Suprapubic skin (tissue), 4 donors: ENCODE data around the gene FKBP5. TPM values are rescaled to one million over a fixed set of nuclear protein-coding genes. Genes with fewer than 3 reads are reported as not detected.

Experiments used
- DNase-seq, 2 donors: peaks; one replicate each; pipeline ENCODE4 v3.0.0-alpha.2; 2019; ENCODE audit warnings: low spot score in 2 of 2
- H3K27ac ChIP-seq: fragments of 200-600 bp; sonication (generic); one replicate; pipeline ENCODE4 v1.5.1; 2019
- H3K27me3 ChIP-seq: fragments of 200-600 bp; sonication (generic); one replicate; pipeline ENCODE4 v1.5.1; 2019
- H3K36me3 ChIP-seq: fragments of 200-600 bp; sonication (generic); one replicate; pipeline ENCODE4 v1.5.1; 2019
- H3K4me1 ChIP-seq: fragments of 200-600 bp; sonication (generic); one replicate; pipeline ENCODE4 v1.5.1; 2019
- H3K4me3 ChIP-seq: fragments of 200-600 bp; sonication (generic); one replicate; pipeline ENCODE4 v1.5.1; 2019; ENCODE audit warnings: mild to moderate bottlenecking
- H3K9me3 ChIP-seq: fragments of 200-600 bp; sonication (generic); one replicate; pipeline ENCODE4 v1.5.1; 2019
- CTCF ChIP-seq, 2 donors: fragments of 200-600 bp in 1 of 2; fragments of 450-650 bp in 1 of 2; sonication (generic) in 1 of 2; IDR thresholded peaks; one replicate each; pipeline ENCODE4 v1.5.1; 2016 to 2019; ENCODE audit warnings: antibody characterized with exemption in 2 of 2, mild to moderate bottlenecking in 1 of 2, moderate library complexity in 1 of 2
- EP300 ChIP-seq: sonication (generic); formaldehyde crosslinking; IDR thresholded peaks from one replicate; pipeline ENCODE4 v1.6.1; 2017; ENCODE audit warnings: antibody characterized with exemption
- POLR2A ChIP-seq, 2 donors: fragments of 450-650 bp; IDR thresholded peaks; one replicate each; pipeline ENCODE4 v1.6.1; 2017; ENCODE audit warnings: antibody characterized with exemption in 2 of 2, mild to moderate bottlenecking in 2 of 2, moderate library complexity in 2 of 2
- POLR2AphosphoS5 ChIP-seq, 3 donors: sonication (generic); formaldehyde crosslinking; IDR thresholded peaks; one replicate each; pipeline ENCODE4 v1.6.1; 2017; ENCODE audit warnings: antibody characterized with exemption in 3 of 3
- WGBS: methylation state at CpG from one replicate; pipeline ENCODE4 v1.1.5; 2018; 5-methylcytosine and 5-hydroxymethylcytosine counted together
- total RNA-seq, 4 donors: library from RNA; depleted of rRNA; stranded (reverse); fragments of >200 nt; gene quantifications; one replicate each; pipeline ENCODE4 v1.1.0, GENCODE V29; 2016

The FKBP5 gene
- total RNA-seq, 4 donors from 2014 or later, result 198 to 321 (median 244) TPM

- DNase-seq, result peak in 1 of 2 donors; percentile 44
- Histone ChIP-seq H3K27ac (no peak overlapping the region), H3K27me3 (no peaks in the 10 kb centered on the region), H3K36me3 (no peaks in the 10 kb centered on the region), H3K9me3 (no peaks in the 10 kb centered on the region), H3K4me1 (peaks cover 52% of the 10 kb centered on the region), H3K4me3 (no peak overlapping the region)
- no peak for TF ChIP-seq POLR2A (IDR thresholded peaks at IDR 0.05)
- WGBS, result 79% methylated on average over 17 of the region's 19 CpGs
Measured at GRCh38 chr6:35717449-35718374, 29.0 kb upstream of the FKBP5 start.

- no peak overlapping the region for H3K4me3 ChIP-seq
- TF ChIP-seq POLR2A (IDR thresholded peaks at IDR 0.05), result no peak
- no peaks in the 10 kb centered on the region for H3K27me3 ChIP-seq
- no peaks in the 10 kb centered on the region for H3K36me3 ChIP-seq
- no peaks in the 10 kb centered on the region for H3K9me3 ChIP-seq
- H3K4me1 ChIP-seq, result peaks cover 43% of the 10 kb centered on the region
- peak in 1 of 2 donors; percentile 36 for DNase-seq
- no peak overlapping the region for H3K27ac ChIP-seq
- WGBS, result 79% methylated on average over 2 of the region's 2 CpGs
Measured at GRCh38 chr6:35716798-35717197, 28.1 kb upstream of the FKBP5 start.

- 87% methylated on average over 7 of the region's 7 CpGs for WGBS
- no peak overlapping the region for H3K4me3 ChIP-seq
Measured at GRCh38 chr6:35713006-35713767, 24.5 kb upstream of the FKBP5 start.

GRCh38 chr6:35711731-35712130, 23.0 kb upstream of the FKBP5 start:
- H3K9me3 ChIP-seq, result no peaks in the 10 kb centered on the region
- TF ChIP-seq POLR2AphosphoS5 (IDR thresholded peaks at IDR 0.05) (no peak), EP300 (no peak), POLR2A (IDR thresholded peaks at IDR 0.05) (no peak), CTCF (IDR thresholded peaks at IDR 0.05) (no peak)
- no peaks in the 10 kb centered on the region for H3K27me3 ChIP-seq
- no peak overlapping the region for H3K27ac ChIP-seq
- peaks cover 3% of the 10 kb centered on the region for H3K4me1 ChIP-seq
- DNase-seq, result no peak
- H3K36me3 ChIP-seq, result no peaks in the 10 kb centered on the region
- H3K4me3 ChIP-seq, result no peak overlapping the region
- 91% methylated on average over 7 of the region's 7 CpGs for WGBS

More at GRCh38 chr6:35713006-35713767, 24.5 kb upstream of the FKBP5 start:
- TF ChIP-seq POLR2A (IDR thresholded peaks at IDR 0.05) (no peak), EP300 (no peak), POLR2AphosphoS5 (IDR thresholded peaks at IDR 0.05) (no peak), CTCF (IDR thresholded peaks at IDR 0.05) (no peak)
- Histone ChIP-seq H3K36me3 (no peaks in the 10 kb centered on the region), H3K4me1 (peaks cover 10% of the 10 kb centered on the region), H3K27me3 (no peaks in the 10 kb centered on the region), H3K27ac (no peak overlapping the region), H3K9me3 (no peaks in the 10 kb centered on the region)
- peak; percentile 30 to 38 for DNase-seq

GRCh38 chr6:35710241-35710847, 21.6 kb upstream of the FKBP5 start:
- WGBS, result 75% methylated on average over 4 of the region's 4 CpGs

More at GRCh38 chr6:35710241-35710847, 21.6 kb upstream of the FKBP5 start:
- Histone ChIP-seq H3K9me3 (no peaks in the 10 kb centered on the region), H3K4me3 (no peak overlapping the region), H3K27ac (peak overlapping the region; percentile 10), H3K27me3 (no peaks in the 10 kb centered on the region), H3K4me1 (peaks cover 6% of the 10 kb centered on the region), H3K36me3 (no peaks in the 10 kb centered on the region)
- no peak for TF ChIP-seq POLR2A (IDR thresholded peaks at IDR 0.05)
- TF ChIP-seq CTCF (IDR thresholded peaks at IDR 0.05), result no peak
- DNase-seq, result no peak
